ENCODE measurements around the gene SERPINC1.
A peak's percentile ranks its signal among the peaks of the same experiment; 100 is the strongest.
"Not testable (repeated sequence)": the region's sequence is repeated elsewhere in the genome, so short reads cannot be mapped to it uniquely, and the experiment has no call there.

Gene SERPINC1

GRCh38 chr1:173889885-173890284, 27.2 kb downstream of the SERPINC1 start:
- no peak for DNase-seq (ENCODE audit: low read depth)

GRCh38 chr1:173888749-173889148, 28.4 kb downstream of the SERPINC1 start:
- no peak for DNase-seq (ENCODE audit: low read depth)

- no peak for DNase-seq (ENCODE audit: low read depth)
Observed at GRCh38 chr1:173887627-173888026, 29.5 kb downstream of the SERPINC1 start.

- no peak for DNase-seq (ENCODE audit: low read depth)
Observed at GRCh38 chr1:173886746-173887611, 30.1 kb downstream of the SERPINC1 start.

GRCh38 chr1:173884701-173885100, 32.4 kb downstream of the SERPINC1 start:
- no peak for DNase-seq (ENCODE audit: low read depth)

- DNase-seq (ENCODE audit: low read depth), result not testable (repeated sequence)
Observed at GRCh38 chr1:173881117-173881516, 36.0 kb downstream of the SERPINC1 start.

- no peak for DNase-seq (ENCODE audit: low read depth)
Observed at GRCh38 chr1:173878251-173878650, 38.9 kb downstream of the SERPINC1 start.

- DNase-seq (ENCODE audit: low read depth), result no peak
Observed at GRCh38 chr1:173876732-173877131, 40.4 kb downstream of the SERPINC1 start.

- DNase-seq (ENCODE audit: low read depth), result no peak
Observed at GRCh38 chr1:173871500-173871899, 45.6 kb downstream of the SERPINC1 start.

GRCh38 chr1:173871091-173871490, 46.0 kb downstream of the SERPINC1 start:
- no peak for DNase-seq (ENCODE audit: low read depth)

- no peak for DNase-seq (ENCODE audit: low read depth)
Observed at GRCh38 chr1:173870252-173871075, 46.7 kb downstream of the SERPINC1 start.

GRCh38 chr1:173869021-173869359, 48.1 kb downstream of the SERPINC1 start:
- no peak for DNase-seq (ENCODE audit: low read depth)

- no peak for DNase-seq (ENCODE audit: low read depth)
Observed at GRCh38 chr1:173868266-173869020, 48.7 kb downstream of the SERPINC1 start, which contains the start of gene ZBTB37. ZBTB37 (plus strand) TSS chr1:173868380; CDS start chr1:173870226, 1,846 bp downstream.

GRCh38 chr1:173867753-173868265, 49.3 kb downstream of the SERPINC1 start, which contains the start of gene GAS5:
GAS5 (minus strand) TSS chr1:173867989.
- peak; percentile 100 for DNase-seq (ENCODE audit: low read depth)

GRCh38 chr1:173867141-173867752, 49.9 kb downstream of the SERPINC1 start:
- DNase-seq (ENCODE audit: low read depth), result no peak

GRCh38 chr1:173866413-173867115, 50.6 kb downstream of the SERPINC1 start:
- DNase-seq (ENCODE audit: low read depth), result peak; percentile 35

GRCh38 chr1:173865468-173866164, 51.5 kb downstream of the SERPINC1 start:
- peak; percentile 30 for DNase-seq (ENCODE audit: low read depth)

GRCh38 chr1:173864179-173864867, 52.8 kb downstream of the SERPINC1 start:
- DNase-seq (ENCODE audit: low read depth), result peak; percentile 45

Data from ELR (cell line).